HepG2 (cell line): ENCODE measurements around the gene ZNF574. TPM values are rescaled to one million over a fixed set of nuclear protein-coding genes. Genes with fewer than 3 reads are reported as not detected.

Experiments
- ATAC-seq: fragments of 200-7000 bp; cut with Tn5 transposase; 3 replicates; pipeline ENCODE4 v1.9.1; 2020; ENCODE audit warnings: mild to moderate bottlenecking, moderate library complexity
- BruUV-seq: library from RNA; stranded (reverse); fragments of 400-500 nt; replicated peaks from 2 replicates; lab custom pipeline; 2021; lab: Mats Ljungman, UMichigan
- CTCF ChIA-PET: fragments of 300-600 bp; formaldehyde crosslinking; extraction: SDS; loops from one replicate; lab custom pipeline; 2021; ENCODE audit warnings: low total read pairs, inconsistent platforms, low intra/inter-chr PET ratio; lab: Yijun Ruan, JAX
- POLR2A ChIA-PET: fragments of 350-600 bp; sonication (Branson Sonifier 250); formaldehyde crosslinking; loops from one replicate; lab custom pipeline; 2020; ENCODE audit warnings: antibody characterized with exemption, inconsistent platforms; lab: Yijun Ruan, JAX
- DNase-seq: peaks from one replicate; pipeline ENCODE4 v3.0.0-alpha.2; 2015; ENCODE audit warnings: low spot score
- FAIRE-seq: peaks from 3 replicates; lab custom pipeline; 2011; peaks lifted over from hg19 to GRCh38; lab: Jason Lieb, UNC
- H2AFZ ChIP-seq: one replicate; pipeline ENCODE4 v1.6.1; 2011; ENCODE audit warnings: low read length, inconsistent platforms
- H3K27ac ChIP-seq: fragments of 300-600 bp; 3 replicates; pipeline ENCODE4 v1.8.0; 2011; ENCODE audit warnings: mixed run types, mild to moderate bottlenecking, mixed read lengths, low read length, inconsistent platforms; ENCODE audit not compliant: insufficient read depth; ENCODE audit errors: extremely low read length
- H3K27me3 ChIP-seq, 2 experiments: fragments of 200-600 bp in 1 of 2; 2 replicates in 1 of 2; 3 replicates in 1 of 2; pipeline versions ENCODE4 v1.6.0 to v1.8.0; 2011; ENCODE audit warnings: low read length in 2 of 2, mild to moderate bottlenecking in 2 of 2, moderate library complexity in 2 of 2, inconsistent platforms in 1 of 2; ENCODE audit not compliant: insufficient read depth in 2 of 2, control insufficient read depth in 1 of 2
- H3K36me3 ChIP-seq, 2 experiments: fragments of 200-600 bp in 1 of 2; replicated peaks in 1 of 2; 2 replicates in 1 of 2; 3 replicates in 1 of 2; pipeline versions ENCODE4 v1.5.1 to v1.8.0; 2011; ENCODE audit warnings: low read length in 2 of 2, inconsistent platforms in 1 of 2; ENCODE audit not compliant: insufficient read depth in 2 of 2, control insufficient read depth in 1 of 2
- H3K4me1 ChIP-seq: 2 replicates; pipeline ENCODE4 v1.5.1; 2012; ENCODE audit warnings: low read length, inconsistent platforms; ENCODE audit not compliant: insufficient read depth
- H3K4me2 ChIP-seq: 2 replicates; pipeline ENCODE4 v1.6.0; 2011; ENCODE audit warnings: low read depth, low read length, inconsistent platforms
- H3K4me3 ChIP-seq, 3 experiments: fragments of 200-600 bp in 1 of 3; sonication (generic), shearing (Covaris generic) in 1 of 3; replicated peaks in 1 of 3; 2 replicates each; pipeline ENCODE4 v1.5.1; 2011 to 2016; ENCODE audit warnings: low read length in 3 of 3, inconsistent platforms in 2 of 3, low read depth in 2 of 3, mild to moderate bottlenecking in 2 of 3, control low read depth in 1 of 3, mixed read lengths in 1 of 3; ENCODE audit not compliant: insufficient read depth in 1 of 3
- H3K79me2 ChIP-seq: one replicate; pipeline ENCODE4 v1.6.1; 2011; ENCODE audit warnings: low read length, inconsistent platforms; ENCODE audit not compliant: insufficient read depth
- H3K9ac ChIP-seq: 2 replicates; pipeline ENCODE4 v1.6.0; 2011; ENCODE audit warnings: mild to moderate bottlenecking, low read depth, low read length, inconsistent platforms; ENCODE audit not compliant: insufficient read depth
- H3K9me3 ChIP-seq: 2 replicates; pipeline ENCODE4 v1.5.1; 2012; ENCODE audit warnings: mild to moderate bottlenecking, low read length
- H4K20me1 ChIP-seq: 2 replicates; pipeline ENCODE4 v1.6.0; 2011; ENCODE audit warnings: inconsistent platforms, mild to moderate bottlenecking, low read length, moderate library complexity; ENCODE audit not compliant: insufficient read depth
- ARHGAP35 ChIP-seq: sonication (generic); formaldehyde crosslinking; IDR thresholded peaks from 2 replicates; pipeline ENCODE4 v1.9.0; 2022; ENCODE audit warnings: mild to moderate bottlenecking, inconsistent platforms, moderate library complexity, missing genetic modification reagents, borderline replicate concordance
- CAMTA2 ChIP-seq: sonication (generic); formaldehyde crosslinking; IDR thresholded peaks from 2 replicates; pipeline ENCODE4 v1.4.0; 2020; ENCODE audit warnings: mild to moderate bottlenecking, missing genetic modification reagents, borderline replicate concordance
- CTCF ChIP-seq: sonication (generic); formaldehyde crosslinking; IDR thresholded peaks from 2 replicates; pipeline ENCODE4 v1.5.0; 2020; ENCODE audit warnings: mild to moderate bottlenecking, missing genetic modification reagents, moderate library complexity
- E2F5 ChIP-seq: sonication (generic); formaldehyde crosslinking; conservative IDR thresholded peaks from 2 replicates; pipeline ENCODE4 v1.4.0; 2020; ENCODE audit warnings: missing genetic modification reagents
- KDM2A ChIP-seq: sonication (generic); formaldehyde crosslinking; IDR thresholded peaks from 2 replicates; pipeline ENCODE4 v1.4.0; 2020; ENCODE audit warnings: low read depth, missing genetic modification reagents, borderline replicate concordance
- MED1 ChIP-seq: sonication (generic); formaldehyde crosslinking; IDR thresholded peaks from 2 replicates; pipeline ENCODE4 v1.4.0; 2020; ENCODE audit warnings: missing genetic modification reagents
- NR1H2 ChIP-seq: sonication (generic); formaldehyde crosslinking; IDR thresholded peaks from 2 replicates; pipeline ENCODE4 v1.8.1; 2022; ENCODE audit warnings: low read depth, missing genetic modification reagents, borderline replicate concordance
- PLRG1 ChIP-seq: fragments of 450-650 bp; conservative IDR thresholded peaks from 2 replicates; pipeline ENCODE4 v1.6.1; 2016
- POLR2A ChIP-seq, 2 experiments: IDR thresholded peaks; 2 replicates each; pipeline ENCODE4 v1.6.1; 2011; ENCODE audit warnings: low read depth in 2 of 2, low read length in 2 of 2, mild to moderate bottlenecking in 1 of 2, moderate library complexity in 1 of 2; ENCODE audit not compliant: insufficient read depth in 1 of 2
- ZBTB43 ChIP-seq: sonication (generic); formaldehyde crosslinking; conservative IDR thresholded peaks from 2 replicates; pipeline ENCODE4 v1.4.0; 2020; ENCODE audit warnings: missing genetic modification reagents
- ZNF160 ChIP-seq: sonication (generic); formaldehyde crosslinking; IDR thresholded peaks from 2 replicates; pipeline ENCODE4 v1.8.0; 2022; ENCODE audit warnings: mild to moderate bottlenecking, inconsistent platforms, missing genetic modification reagents
- ZNF280B ChIP-seq: sonication (generic); formaldehyde crosslinking; IDR thresholded peaks from 2 replicates; pipeline ENCODE4 v1.5.0; 2020; ENCODE audit warnings: missing genetic modification reagents, mild to moderate bottlenecking, borderline replicate concordance
- ZNF451 ChIP-seq: sonication (generic); formaldehyde crosslinking; IDR thresholded peaks from 2 replicates; pipeline ENCODE4 v1.5.0; 2020; ENCODE audit warnings: mild to moderate bottlenecking, missing genetic modification reagents
- ZNF562 ChIP-seq: sonication (generic); formaldehyde crosslinking; IDR thresholded peaks from 2 replicates; pipeline ENCODE4 v1.8.0; 2022; ENCODE audit warnings: missing genetic modification reagents, borderline replicate concordance
- WGBS: methylation state at CpG from one replicate; pipeline ENCODE4 v1.1.6; 2017; ENCODE audit warnings: low lambda C conversion rate; 5-methylcytosine and 5-hydroxymethylcytosine counted together
- in situ Hi-C: cut with HindIII; loops from 2 replicates; pipeline ENCODE4 v1.10.0; 2017; ENCODE audit warnings: low pct_unique_long_range_greater_than_20kb; ENCODE audit not compliant: extremely low pct_ligation_motif_present
- intact Hi-C: fragments of 100-400 bp; cut with micrococcal nuclease; formaldehyde crosslinking; loops from one replicate; pipeline ENCODE4 v1.10.0; 2022; ENCODE audit not compliant: unreplicated experiment
- polyA plus RNA-seq, 8 experiments: library from polyadenylated mRNA; depleted of rRNA in 3 of 8; stranded (reverse) in 7 of 8; unstranded in 1 of 8; fragments of >200 nt; fragmentation: Illumina TruSeq in 4 of 8; extraction: Trizol in 4 of 8; gene quantifications; 2 replicates each; pipeline versions ENCODE4 v1.2.1 to v1.2.3, GENCODE V29; 2011 to 2016; ENCODE audit warnings: low read depth in 4 of 8, missing spikeins in 1 of 8, mixed read lengths in 1 of 8; ENCODE audit not compliant: insufficient read depth in 1 of 8
- total RNA-seq, 5 experiments: library from RNA; depleted of rRNA; stranded (reverse); fragments of >200 nt; fragmentation: Illumina TruSeq; extraction: Trizol; gene quantifications; 2 replicates each; pipeline ENCODE4 v1.2.3, GENCODE V29; 2016; ENCODE audit warnings: low read depth in 1 of 5
- TF ChIP-seq, protein P1 (sequence below): sonication (generic); formaldehyde crosslinking; IDR thresholded peaks from 2 replicates; pipeline ENCODE4 v1.4.0; 2020; ENCODE audit warnings: missing genetic modification reagents

The ZNF574 gene
- total and polyA plus RNA-seq, 2 of the 13 experiments (the other 11 are each of a cell fraction or from before 2014, with no cell fraction given), result 7.7 to 7.9 TPM

DNA sequence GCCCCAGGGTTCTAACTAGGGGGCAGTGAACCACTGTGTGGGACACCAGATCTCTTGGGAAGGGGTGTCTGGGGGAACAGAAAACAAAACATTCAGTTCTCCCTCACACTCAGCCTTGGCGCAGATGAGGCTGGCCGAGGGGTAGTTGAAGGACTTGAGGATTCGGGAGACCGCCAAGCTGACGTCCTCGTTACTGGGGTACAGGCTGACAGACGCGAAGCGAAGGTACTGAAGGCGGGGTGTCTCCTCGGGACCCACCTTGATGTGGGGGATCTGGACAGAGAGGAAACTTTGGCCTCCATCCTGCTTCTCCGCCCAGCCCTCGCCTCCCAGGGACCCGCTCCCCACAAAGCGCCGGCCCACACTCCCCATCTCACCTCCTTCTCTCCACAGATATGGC lies 13.6 kb upstream of the ZNF574 start:
- in situ Hi-C loops (no loop called here), intact Hi-C loops (no loop called here)
- ChIA-PET POLR2A (no interaction called here), CTCF (no interaction called here)
- FAIRE-seq (no peak), DNase-seq (no peak), ATAC-seq (no peak)
- Histone ChIP-seq H3K79me2 (no peaks in the 10 kb centered on the region), H3K27me3 (peaks cover 4 to 28% of the 10 kb centered on the region in 2 experiments; a peak in 4 of 5 replicates), H3K36me3 (no peaks in the 10 kb centered on the region), H3K27ac (no peak overlapping the region), H4K20me1 (no peaks in the 10 kb centered on the region), H3K4me2 (no peak overlapping the region), H3K9ac (no peak overlapping the region), H3K9me3 (no peaks in the 10 kb centered on the region), H3K4me1 (0 out of 2 replicates have a peak, but pooled peaks cover 7% of the 10 kb centered on the region), H3K4me3 (no peak overlapping the region), H2AFZ (no peak overlapping the region)
- 56% methylated on average over 16 of the region's 16 CpGs for WGBS
- no TSS peak for BruUV-seq
- TF ChIP-seq ZNF562 (CRISPR knock-in tag) (no peak), POLR2A (IDR thresholded peaks at IDR 0.05; ENCODE audit: insufficient read depth in 1 of 2, low read depth in 2 of 2, low read length in 2 of 2) (no peak), NR1H2 (no peak), ZNF280B (CRISPR knock-in tag) (no peak), ZBTB43 (CRISPR knock-in tag) (no peak), ZNF451 (CRISPR knock-in tag) (no peak), CAMTA2 (no peak), PLRG1 (no peak), ARHGAP35 (CRISPR knock-in tag) (no peak), KDM2A (no peak), CTCF (CRISPR knock-in tag) (no peak), E2F5 (no peak), MED1 (CRISPR knock-in tag) (no peak), ZNF160 (CRISPR knock-in tag) (no peak)
- TF ChIP-seq, protein P1, sequence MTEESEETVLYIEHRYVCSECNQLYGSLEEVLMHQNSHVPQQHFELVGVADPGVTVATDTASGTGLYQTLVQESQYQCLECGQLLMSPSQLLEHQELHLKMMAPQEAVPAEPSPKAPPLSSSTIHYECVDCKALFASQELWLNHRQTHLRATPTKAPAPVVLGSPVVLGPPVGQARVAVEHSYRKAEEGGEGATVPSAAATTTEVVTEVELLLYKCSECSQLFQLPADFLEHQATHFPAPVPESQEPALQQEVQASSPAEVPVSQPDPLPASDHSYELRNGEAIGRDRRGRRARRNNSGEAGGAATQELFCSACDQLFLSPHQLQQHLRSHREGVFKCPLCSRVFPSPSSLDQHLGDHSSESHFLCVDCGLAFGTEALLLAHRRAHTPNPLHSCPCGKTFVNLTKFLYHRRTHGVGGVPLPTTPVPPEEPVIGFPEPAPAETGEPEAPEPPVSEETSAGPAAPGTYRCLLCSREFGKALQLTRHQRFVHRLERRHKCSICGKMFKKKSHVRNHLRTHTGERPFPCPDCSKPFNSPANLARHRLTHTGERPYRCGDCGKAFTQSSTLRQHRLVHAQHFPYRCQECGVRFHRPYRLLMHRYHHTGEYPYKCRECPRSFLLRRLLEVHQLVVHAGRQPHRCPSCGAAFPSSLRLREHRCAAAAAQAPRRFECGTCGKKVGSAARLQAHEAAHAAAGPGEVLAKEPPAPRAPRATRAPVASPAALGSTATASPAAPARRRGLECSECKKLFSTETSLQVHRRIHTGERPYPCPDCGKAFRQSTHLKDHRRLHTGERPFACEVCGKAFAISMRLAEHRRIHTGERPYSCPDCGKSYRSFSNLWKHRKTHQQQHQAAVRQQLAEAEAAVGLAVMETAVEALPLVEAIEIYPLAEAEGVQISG (CRISPR knock-in tag), result no peak
